Ishikawa (cell line): Measurements from ENCODE around the gene ATRX.

Experiments
- CEBPB ChIP-seq: IDR thresholded peaks from 2 replicates; pipeline ENCODE4 v1.6.1; 2012
- CREB1 ChIP-seq: IDR thresholded peaks from 2 replicates; pipeline ENCODE4 v1.6.1; 2012; ENCODE audit warnings: low read depth
- EGR1 ChIP-seq: IDR thresholded peaks from 2 replicates; pipeline ENCODE4 v1.6.1; 2012
- EP300 ChIP-seq: IDR thresholded peaks from 2 replicates; pipeline ENCODE4 v1.6.1; 2012; ENCODE audit warnings: borderline replicate concordance
- FOXM1 ChIP-seq: IDR thresholded peaks from 2 replicates; pipeline ENCODE4 v1.6.1; 2012; ENCODE audit warnings: low read depth, borderline replicate concordance
- MAX ChIP-seq: IDR thresholded peaks from 2 replicates; pipeline ENCODE4 v1.6.1; 2012
- NFIC ChIP-seq: IDR thresholded peaks from 2 replicates; pipeline ENCODE4 v1.6.1; 2012
- RAD21 ChIP-seq: IDR thresholded peaks from 2 replicates; pipeline ENCODE4 v1.6.1; 2012; ENCODE audit warnings: low read depth
- REST ChIP-seq: IDR thresholded peaks from 2 replicates; pipeline ENCODE4 v1.6.1; 2012; ENCODE audit warnings: low read depth, mild to moderate bottlenecking
- TAF1 ChIP-seq: IDR thresholded peaks from 2 replicates; pipeline ENCODE4 v1.6.1; 2012; ENCODE audit warnings: low read depth, mild to moderate bottlenecking
- TCF12 ChIP-seq: IDR thresholded peaks from 2 replicates; pipeline ENCODE4 v1.6.1; 2012; ENCODE audit warnings: low read depth
- TEAD4 ChIP-seq: IDR thresholded peaks from 2 replicates; pipeline ENCODE4 v1.6.1; 2012
- USF1 ChIP-seq: IDR thresholded peaks from 2 replicates; pipeline ENCODE4 v1.6.1; 2012
- YY1 ChIP-seq: IDR thresholded peaks from 2 replicates; pipeline ENCODE4 v1.6.1; 2012; ENCODE audit warnings: low read depth
- ZBTB7A ChIP-seq: IDR thresholded peaks from 2 replicates; pipeline ENCODE4 v1.6.1; 2012; ENCODE audit warnings: low read depth

The ATRX gene

GRCh38 chrX:77743720-77744119 is 42.3 kb downstream of the ATRX start:
- TF ChIP-seq USF1 (no peak), CEBPB (no peak), CREB1 (no peak), ZBTB7A (no peak), EP300 (no peak), TCF12 (no peak), EGR1 (no peak), MAX (no peak), NFIC (no peak), YY1 (no peak), TEAD4 (no peak), FOXM1 (no peak), TAF1 (no peak), REST (no peak), RAD21 (no peak)

- TF ChIP-seq RAD21 = no peak
- no peak for TF ChIP-seq TAF1
- TF ChIP-seq CREB1 = no peak
- TF ChIP-seq TEAD4 = no peak
Observed at GRCh38 chrX:77742788-77743476, 43.1 kb downstream of the ATRX start.

GRCh38 chrX:77740376-77740905 is 45.6 kb downstream of the ATRX start:
- TF ChIP-seq ZBTB7A (no peak), YY1 (no peak), CEBPB (no peak), TEAD4 (no peak), FOXM1 (no peak), REST (no peak), TCF12 (no peak), CREB1 (no peak)

GRCh38 chrX:77733342-77733741 is 52.7 kb downstream of the ATRX start:
- no peak for TF ChIP-seq YY1
- no peak for TF ChIP-seq CREB1
- TF ChIP-seq ZBTB7A = no peak
- TF ChIP-seq TCF12 = no peak
- TF ChIP-seq FOXM1 = no peak
- TF ChIP-seq CEBPB = no peak
- TF ChIP-seq EP300 = no peak
- TF ChIP-seq EGR1 = no peak
- no peak for TF ChIP-seq REST
- TF ChIP-seq TAF1 = no peak
- no peak for TF ChIP-seq NFIC
- no peak for TF ChIP-seq USF1
- no peak for TF ChIP-seq MAX
- TF ChIP-seq TEAD4 = no peak
- no peak for TF ChIP-seq RAD21
